Astrocyte of the cerebellum (primary cell): ENCODE measurements around the gene C1orf159.

Source experiments
- DNase-seq: peaks from one replicate; pipeline ENCODE4 v3.0.0-alpha.2; 2011; ENCODE audit warnings: low read depth
- H3K4me3 ChIP-seq: 2 replicates; pipeline ENCODE4 v1.5.1; 2011; ENCODE audit warnings: mild to moderate bottlenecking, low read depth, low read length, moderate library complexity
- CTCF ChIP-seq: IDR thresholded peaks from 2 replicates; pipeline ENCODE4 v1.5.1; 2012; ENCODE audit warnings: low read length, low read depth, moderate library complexity, mild to moderate bottlenecking; ENCODE audit errors: missing control alignments
- in situ Hi-C: cut with HindIII; loops from 2 replicates; pipeline ENCODE4 v1.10.0; 2017; ENCODE audit warnings: low sequenced_read_pairs

The C1orf159 gene

GRCh38 chr1:1046767-1047166 is 69.1 kb downstream of the C1orf159 start:
- H3K4me3 ChIP-seq = no peak overlapping the region
- no peak for TF ChIP-seq CTCF
- in situ Hi-C loops = no loop called here
- DNase-seq = no peak

- no peak for TF ChIP-seq CTCF
- in situ Hi-C loops = no loop called here
- no peak overlapping the region for H3K4me3 ChIP-seq
- no peak for DNase-seq
These were observed 69.6 kb downstream of the C1orf159 start for GRCh38 chr1:1046243-1046642.

DNA sequence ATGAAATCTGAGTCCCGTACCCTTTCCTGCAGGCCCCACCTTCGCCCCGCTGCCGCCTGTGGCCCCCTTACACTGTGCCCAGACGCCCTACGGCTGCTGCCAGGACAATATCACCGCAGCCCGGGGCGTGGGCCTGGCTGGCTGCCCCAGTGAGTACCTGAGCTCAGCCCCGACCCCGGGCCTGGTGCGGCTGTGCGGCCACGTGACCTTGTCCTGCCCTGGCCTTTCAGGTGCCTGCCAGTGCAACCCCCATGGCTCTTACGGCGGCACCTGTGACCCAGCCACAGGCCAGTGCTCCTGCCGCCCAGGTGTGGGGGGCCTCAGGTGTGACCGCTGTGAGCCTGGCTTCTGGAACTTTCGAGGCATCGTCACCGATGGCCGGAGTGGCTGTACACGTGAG is 70.8 kb downstream of the C1orf159 start:
- TF ChIP-seq CTCF = no peak
- H3K4me3 ChIP-seq = no peak overlapping the region
- DNase-seq = no peak
- in situ Hi-C loops = no loop called here

DNA sequence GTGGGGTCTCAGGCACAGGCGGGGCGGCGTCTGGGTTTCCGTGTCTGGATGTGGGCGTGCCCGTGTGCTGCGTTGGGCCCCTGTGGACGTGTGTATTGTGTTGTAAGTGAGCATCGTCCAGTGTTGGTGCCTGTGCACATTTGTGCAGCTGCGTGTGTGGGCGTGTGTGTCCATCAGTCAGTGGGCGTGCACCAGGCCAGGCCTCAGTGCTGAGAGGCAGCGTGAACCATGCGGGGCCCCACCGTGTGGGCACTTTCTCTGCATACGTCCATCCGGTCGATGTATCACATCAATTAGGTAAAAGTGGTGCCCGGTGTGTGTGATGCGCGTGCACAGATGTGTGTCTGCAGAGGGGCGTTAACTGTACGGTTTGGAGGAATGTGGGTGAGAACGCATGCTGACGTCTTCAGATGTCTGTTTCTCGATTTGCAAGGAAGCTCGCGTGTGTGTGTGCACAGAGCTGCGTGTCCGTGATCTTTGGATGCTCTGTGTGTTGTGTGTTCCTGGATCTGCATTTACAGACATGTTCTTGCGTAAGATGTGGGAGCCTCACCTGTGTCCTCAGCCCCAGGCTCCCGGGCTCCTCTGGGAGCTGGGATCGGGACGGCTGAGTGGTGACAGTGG is 71.3 kb downstream of the C1orf159 start:
- in situ Hi-C loops = no loop called here
- H3K4me3 ChIP-seq = no peak overlapping the region
- no peak for TF ChIP-seq CTCF

DNA sequence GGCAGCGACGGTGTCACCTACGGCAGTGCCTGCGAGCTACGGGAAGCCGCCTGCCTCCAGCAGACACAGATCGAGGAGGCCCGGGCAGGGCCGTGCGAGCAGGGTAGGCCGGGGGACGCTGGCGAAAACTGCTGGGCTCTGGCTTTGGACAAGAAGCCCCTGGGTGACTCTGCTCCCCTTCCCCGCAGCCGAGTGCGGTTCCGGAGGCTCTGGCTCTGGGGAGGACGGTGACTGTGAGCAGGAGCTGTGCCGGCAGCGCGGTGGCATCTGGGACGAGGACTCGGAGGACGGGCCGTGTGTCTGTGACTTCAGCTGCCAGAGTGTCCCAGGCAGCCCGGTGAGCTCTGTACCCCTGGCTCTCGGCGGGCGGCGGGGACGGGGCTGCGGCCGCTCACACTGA is 72.0 kb downstream of the C1orf159 start:
- no peak for TF ChIP-seq CTCF
- H3K4me3 ChIP-seq = no peak overlapping the region
- in situ Hi-C loops = no loop called here
- no peak for DNase-seq

More for the DNA sequence above, 71.3 kb downstream of the C1orf159 start:
- DNase-seq = no peak

DNA sequence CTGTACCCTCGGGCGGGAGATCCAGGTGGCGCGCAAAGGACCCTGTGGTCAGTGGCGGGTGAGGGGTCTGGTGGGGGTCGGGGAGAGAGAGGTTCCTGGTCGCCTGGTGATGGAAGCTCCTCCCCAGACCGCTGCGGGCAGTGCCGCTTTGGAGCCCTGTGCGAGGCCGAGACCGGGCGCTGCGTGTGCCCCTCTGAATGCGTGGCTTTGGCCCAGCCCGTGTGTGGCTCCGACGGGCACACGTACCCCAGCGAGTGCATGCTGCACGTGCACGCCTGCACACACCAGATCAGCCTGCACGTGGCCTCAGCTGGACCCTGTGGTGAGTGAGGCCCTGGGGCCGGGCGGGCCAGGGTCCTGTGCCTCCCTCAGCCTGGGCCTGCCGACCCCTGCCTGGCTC is 72.5 kb downstream of the C1orf159 start:
- H3K4me3 ChIP-seq = no peak overlapping the region
- in situ Hi-C loops = no loop called here
- no peak for TF ChIP-seq CTCF
- DNase-seq = no peak
